Gastroesophageal sphincter (tissue), 3 donors: ENCODE measurements around the gene HSP90AB1.

Experiments
- CTCF ChIP-seq, 4 experiments: fragments of 200-600 bp in 2 of 4; fragments of 450-650 bp in 2 of 4; sonication (generic) in 1 of 4; IDR thresholded peaks; one replicate each; pipeline ENCODE4 v1.5.1; 2017 to 2019; ENCODE audit warnings: antibody characterized with exemption in 4 of 4, mild to moderate bottlenecking in 2 of 4, moderate library complexity in 2 of 4
- POLR2A ChIP-seq, 2 donors: fragments of 450-650 bp; IDR thresholded peaks; one replicate each; pipeline ENCODE4 v1.6.1; 2017; ENCODE audit warnings: antibody characterized with exemption in 2 of 2, mild to moderate bottlenecking in 2 of 2, moderate library complexity in 1 of 2

DNA sequence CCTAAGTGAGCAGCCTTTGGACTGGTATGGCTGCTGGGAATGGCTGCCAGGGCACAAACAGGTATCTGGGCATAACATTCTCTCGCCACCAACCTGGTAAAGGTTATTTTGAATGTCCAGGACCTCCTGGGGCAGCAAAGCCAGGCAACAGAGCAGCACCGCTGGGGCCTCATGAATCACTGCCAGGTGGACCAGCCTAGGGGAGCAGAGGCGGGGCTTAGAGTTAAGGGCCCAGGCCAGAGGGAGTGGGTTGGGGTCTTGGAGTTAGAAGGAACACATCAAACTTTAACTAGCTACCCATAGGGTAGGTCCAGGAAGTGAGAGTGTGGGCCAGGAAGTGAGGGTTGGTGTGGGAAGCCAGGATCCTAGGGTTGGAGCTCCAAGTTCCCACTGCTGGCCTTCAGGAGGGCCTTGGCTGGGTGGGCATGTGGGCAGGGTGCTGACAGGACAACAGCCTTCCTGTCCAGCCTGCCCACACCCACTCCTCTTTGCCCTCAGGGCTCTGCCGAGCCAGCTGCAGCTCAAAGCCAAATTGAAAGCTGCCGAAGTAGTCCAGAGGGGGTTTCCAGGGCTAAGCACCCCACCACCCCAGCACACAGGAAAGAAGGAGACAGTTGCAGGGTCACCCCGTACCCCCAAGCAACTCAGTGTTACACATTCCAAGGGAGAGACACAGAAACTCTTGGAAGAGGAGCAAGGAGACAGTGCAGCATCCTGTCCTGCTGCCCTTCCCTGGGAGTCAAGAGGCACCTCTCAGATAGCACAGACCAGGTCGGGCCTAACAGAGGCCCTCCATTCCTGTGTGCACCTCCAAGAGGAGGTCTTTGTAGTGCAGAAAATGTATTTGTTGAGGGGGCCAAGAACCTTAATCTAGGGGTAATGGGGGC lies 15.8 kb downstream of the HSP90AB1 start:
- TF ChIP-seq POLR2A (IDR thresholded peaks at IDR 0.05) (no peak), CTCF (IDR thresholded peaks at IDR 0.05) (no peak)
